ENCODE measurements around the gene CYP2E1. TPM values are rescaled to one million over a fixed set of nuclear protein-coding genes. Genes with fewer than 3 reads are reported as not detected.

The CYP2E1 gene
- total and polyA plus RNA-seq, 2 of the 13 experiments (the other 11 are each of a cell fraction or from before 2014, with no cell fraction given) = 0.27 to 0.63 TPM

DNA sequence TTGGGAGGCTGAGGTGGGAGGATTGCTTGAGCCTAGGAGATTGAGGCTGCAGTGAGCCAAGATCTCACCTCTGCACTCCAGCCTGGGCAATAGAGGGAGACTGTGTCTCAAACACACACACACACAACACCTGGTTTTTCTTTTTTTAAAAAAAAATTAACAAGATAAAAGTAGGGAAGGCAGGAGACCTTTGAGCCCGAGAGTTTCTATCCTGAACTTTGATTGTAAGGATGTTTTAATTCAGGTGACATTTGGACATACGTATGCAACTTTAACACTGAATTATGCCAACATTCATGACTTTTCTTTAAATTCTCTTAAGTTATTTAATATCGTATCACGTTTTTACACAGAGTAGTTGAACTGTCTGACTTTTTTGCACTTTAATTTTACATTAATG, 11.7 kb upstream of the CYP2E1 start:
- no peak for ATAC-seq
- POLR2A ChIA-PET = no interaction called here
- TF ChIP-seq ZNF768 (CRISPR knock-in tag; IDR thresholded peaks at IDR 0.05) = no peak
- TF ChIP-seq, protein P1, sequence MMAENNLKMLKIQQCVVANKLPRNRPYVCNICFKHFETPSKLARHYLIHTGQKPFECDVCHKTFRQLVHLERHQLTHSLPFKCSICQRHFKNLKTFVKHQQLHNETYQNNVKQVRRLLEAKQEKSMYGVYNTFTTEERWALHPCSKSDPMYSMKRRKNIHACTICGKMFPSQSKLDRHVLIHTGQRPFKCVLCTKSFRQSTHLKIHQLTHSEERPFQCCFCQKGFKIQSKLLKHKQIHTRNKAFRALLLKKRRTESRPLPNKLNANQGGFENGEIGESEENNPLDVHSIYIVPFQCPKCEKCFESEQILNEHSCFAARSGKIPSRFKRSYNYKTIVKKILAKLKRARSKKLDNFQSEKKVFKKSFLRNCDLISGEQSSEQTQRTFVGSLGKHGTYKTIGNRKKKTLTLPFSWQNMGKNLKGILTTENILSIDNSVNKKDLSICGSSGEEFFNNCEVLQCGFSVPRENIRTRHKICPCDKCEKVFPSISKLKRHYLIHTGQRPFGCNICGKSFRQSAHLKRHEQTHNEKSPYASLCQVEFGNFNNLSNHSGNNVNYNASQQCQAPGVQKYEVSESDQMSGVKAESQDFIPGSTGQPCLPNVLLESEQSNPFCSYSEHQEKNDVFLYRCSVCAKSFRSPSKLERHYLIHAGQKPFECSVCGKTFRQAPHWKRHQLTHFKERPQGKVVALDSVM (CRISPR knock-in tag; IDR thresholded peaks at IDR 0.05) = peak; percentile 30; the same call in 1 of the 2 replicates

DNA sequence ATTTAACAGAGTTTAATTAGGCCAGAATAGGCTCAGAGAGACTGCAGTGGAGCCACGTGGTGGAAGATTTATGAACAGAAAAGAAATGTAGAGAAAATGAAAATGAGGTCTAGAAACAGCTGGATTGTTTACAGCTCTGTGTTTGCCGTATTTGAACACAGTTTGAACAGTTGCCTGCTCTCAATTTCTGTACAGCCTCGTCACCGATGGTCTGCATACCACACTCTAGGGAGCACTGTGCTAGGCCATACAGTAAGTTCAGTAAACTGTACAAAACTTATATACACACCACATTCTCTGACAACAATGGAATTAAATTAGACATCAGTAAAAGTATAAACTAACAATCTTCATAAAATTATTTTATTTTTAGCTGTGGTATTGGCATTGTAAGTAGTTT, 11.1 kb upstream of the CYP2E1 start:
- no peak for ATAC-seq
- in situ Hi-C loops (cut with HindIII; ENCODE audit: extremely low pct_ligation_motif_present, low pct_unique_long_range_greater_than_20kb) (no loop called here), intact Hi-C loops (cut with micrococcal nuclease; ENCODE audit: unreplicated experiment) (no loop called here)
- H3K4me1 ChIP-seq (ENCODE audit: insufficient read depth, low read length) = peaks cover 43% of the 10 kb centered on the region
- POLR2A ChIA-PET = no interaction called here
- 0% methylated on average over 4 of the region's 4 CpGs for WGBS (ENCODE audit: low lambda C conversion rate)
- TF ChIP-seq TEAD3 (CRISPR knock-in tag; optimal IDR thresholded peaks at IDR 0.05; ENCODE audit: borderline replicate concordance) (peak; percentile 92), LRRFIP1 (CRISPR knock-in tag; conservative IDR thresholded peaks at IDR 0.05) (no peak)
- H3K4me3 ChIP-seq (replicated peaks in 1 of 3; ENCODE audit: insufficient read depth in 1 of 3, low read depth in 2 of 3, low read length in 3 of 3) = no peak overlapping the region
- no peaks in the 10 kb centered on the region for H3K36me3 ChIP-seq (replicated peaks in 1 of 2; ENCODE audit: control insufficient read depth in 1 of 2, insufficient read depth in 2 of 2, low read length in 2 of 2)
- H3K27me3 ChIP-seq (ENCODE audit: control insufficient read depth in 1 of 2, insufficient read depth in 2 of 2, low read length in 2 of 2) = peaks cover 0 to 14% of the 10 kb centered on the region in 2 experiments; a peak in 1 of 5 replicates
- H4K20me1 ChIP-seq (ENCODE audit: insufficient read depth, low read length) = no peaks in the 10 kb centered on the region
- H3K9me3 ChIP-seq (ENCODE audit: low read length) = peaks cover 14% of the 10 kb centered on the region; the same call in 1 of the 2 replicates
- FAIRE-seq = no peak
- no peak overlapping the region for H3K9ac ChIP-seq (ENCODE audit: insufficient read depth, low read depth, low read length)
- no peak overlapping the region for H2AFZ ChIP-seq (ENCODE audit: low read length)
- CTCF ChIA-PET (ENCODE audit: low intra/inter-chr PET ratio, low total read pairs) = no interaction called here
- H3K4me2 ChIP-seq (ENCODE audit: low read depth, low read length) = no peak overlapping the region
- DNase-seq (ENCODE audit: low spot score) = peak; percentile 4
- no peaks in the 10 kb centered on the region for H3K79me2 ChIP-seq (ENCODE audit: insufficient read depth, low read length)
- no peak overlapping the region for H3K27ac ChIP-seq (ENCODE audit: extremely low read length, insufficient read depth, low read length)
- BruUV-seq (replicated peaks) = no TSS peak

More for the DNA sequence above, 11.7 kb upstream of the CYP2E1 start:
- CTCF ChIA-PET (ENCODE audit: low intra/inter-chr PET ratio, low total read pairs) = no interaction called here
- intact Hi-C loops (cut with micrococcal nuclease; ENCODE audit: unreplicated experiment) = no loop called here
- no peak overlapping the region for H3K27ac ChIP-seq (ENCODE audit: extremely low read length, insufficient read depth, low read length)
- H3K9me3 ChIP-seq (ENCODE audit: low read length) = peaks cover 9% of the 10 kb centered on the region; the same call in 1 of the 2 replicates
- H4K20me1 ChIP-seq (ENCODE audit: insufficient read depth, low read length) = no peaks in the 10 kb centered on the region
- no peak for DNase-seq (ENCODE audit: low spot score)
- H3K36me3 ChIP-seq (replicated peaks in 1 of 2; ENCODE audit: control insufficient read depth in 1 of 2, insufficient read depth in 2 of 2, low read length in 2 of 2) = no peaks in the 10 kb centered on the region
- in situ Hi-C loops (cut with HindIII; ENCODE audit: extremely low pct_ligation_motif_present, low pct_unique_long_range_greater_than_20kb) = no loop called here
- FAIRE-seq = no peak
- H3K4me2 ChIP-seq (ENCODE audit: low read depth, low read length) = no peak overlapping the region
- H3K27me3 ChIP-seq (ENCODE audit: control insufficient read depth in 1 of 2, insufficient read depth in 2 of 2, low read length in 2 of 2) = peaks cover 0 to 14% of the 10 kb centered on the region in 2 experiments; a peak in 1 of 5 replicates
- no peak overlapping the region for H2AFZ ChIP-seq (ENCODE audit: low read length)
- H3K4me3 ChIP-seq (replicated peaks in 1 of 3; ENCODE audit: insufficient read depth in 1 of 3, low read depth in 2 of 3, low read length in 3 of 3) = no peak overlapping the region
- no TSS peak for BruUV-seq (replicated peaks)
- H3K9ac ChIP-seq (ENCODE audit: insufficient read depth, low read depth, low read length) = no peak overlapping the region
- 46% methylated on average over 4 of the region's 4 CpGs for WGBS (ENCODE audit: low lambda C conversion rate)
- no peaks in the 10 kb centered on the region for H3K79me2 ChIP-seq (ENCODE audit: insufficient read depth, low read length)
- H3K4me1 ChIP-seq (ENCODE audit: insufficient read depth, low read length) = peaks cover 38% of the 10 kb centered on the region
